Cerebellar nuclear complex (tissue), 1 donor: ENCODE data around the gene GNG13.
"Not testable (repeated sequence)": the region's sequence is repeated elsewhere in the genome, so short reads cannot be mapped to it uniquely, and the experiment has no call there.

Source experiments
- DNase-seq, 2 experiments: peaks; one replicate each; lab custom pipeline; 2025; lab: John Stamatoyannopoulos, UW

The GNG13 gene

GRCh38 chr16:799948-800833, at the start of gene GNG13:
Gene GNG13 (minus strand): TSS chr16:800734. CDS start chr16:799077, 1,657 bp downstream.
- no peak for DNase-seq

GRCh38 chr16:848510-849253, 48.1 kb upstream of the GNG13 start:
- DNase-seq, result no peak

DNA sequence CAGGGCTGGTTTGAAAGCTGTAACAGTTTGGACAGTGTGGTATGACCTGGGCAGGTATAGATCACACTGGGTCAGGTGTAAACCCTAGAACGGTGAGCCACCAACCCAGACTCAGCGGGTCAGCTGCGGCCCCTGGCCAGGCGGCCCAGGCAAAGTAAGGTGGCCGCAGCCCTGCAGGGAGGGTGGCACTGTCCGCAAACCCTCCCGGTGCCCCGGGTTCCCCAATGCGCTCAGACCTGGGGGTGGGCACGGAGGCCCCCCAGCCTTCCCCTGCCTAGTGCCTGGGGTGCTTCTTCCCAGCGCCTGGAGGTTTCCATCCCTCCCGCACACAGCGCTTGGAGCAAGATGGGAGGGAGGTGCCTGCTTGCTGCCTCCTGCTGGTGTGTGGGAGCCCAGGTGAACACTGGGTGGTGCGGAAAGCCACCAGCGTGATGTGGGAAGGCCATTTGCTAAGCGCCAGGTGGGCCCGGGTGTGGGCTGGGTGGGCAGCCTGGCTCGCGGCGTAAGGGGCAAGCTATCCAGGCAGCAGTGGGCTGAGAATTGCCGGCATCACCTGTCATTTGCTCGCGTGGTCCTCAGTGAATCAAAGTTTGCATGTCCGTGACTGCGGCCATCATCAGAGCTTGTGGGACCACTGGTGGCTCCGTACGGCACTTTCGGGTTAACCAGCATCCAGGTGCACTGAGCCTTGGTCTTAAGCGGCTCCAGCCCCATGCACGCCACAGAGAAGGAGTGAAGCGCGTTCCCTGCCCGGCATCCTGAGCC, 47.3 kb upstream of the GNG13 start:
- no peak for DNase-seq

- no peak for DNase-seq
Measured at GRCh38 chr16:847151-847550, 46.6 kb upstream of the GNG13 start.

DNA sequence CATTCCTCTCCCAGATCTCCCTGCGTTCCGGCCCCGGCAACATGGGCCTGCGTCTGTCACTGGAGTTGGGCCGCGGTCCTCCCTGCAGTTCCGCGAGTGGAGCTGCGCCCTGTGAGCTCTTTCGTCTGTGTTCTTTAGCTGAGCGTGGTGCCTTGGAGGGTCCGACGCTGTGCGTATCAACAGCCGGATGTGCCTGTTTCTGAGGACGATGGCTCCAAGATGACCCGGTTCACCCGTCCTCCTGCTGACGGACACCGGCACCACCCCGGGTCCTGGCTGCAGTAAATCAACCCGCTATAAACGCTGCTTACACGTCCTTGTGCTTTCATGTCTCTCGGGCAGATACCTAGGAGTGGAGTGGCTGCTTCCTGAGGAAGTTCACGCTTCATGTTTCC, 44.8 kb upstream of the GNG13 start:
- no peak for DNase-seq

DNA sequence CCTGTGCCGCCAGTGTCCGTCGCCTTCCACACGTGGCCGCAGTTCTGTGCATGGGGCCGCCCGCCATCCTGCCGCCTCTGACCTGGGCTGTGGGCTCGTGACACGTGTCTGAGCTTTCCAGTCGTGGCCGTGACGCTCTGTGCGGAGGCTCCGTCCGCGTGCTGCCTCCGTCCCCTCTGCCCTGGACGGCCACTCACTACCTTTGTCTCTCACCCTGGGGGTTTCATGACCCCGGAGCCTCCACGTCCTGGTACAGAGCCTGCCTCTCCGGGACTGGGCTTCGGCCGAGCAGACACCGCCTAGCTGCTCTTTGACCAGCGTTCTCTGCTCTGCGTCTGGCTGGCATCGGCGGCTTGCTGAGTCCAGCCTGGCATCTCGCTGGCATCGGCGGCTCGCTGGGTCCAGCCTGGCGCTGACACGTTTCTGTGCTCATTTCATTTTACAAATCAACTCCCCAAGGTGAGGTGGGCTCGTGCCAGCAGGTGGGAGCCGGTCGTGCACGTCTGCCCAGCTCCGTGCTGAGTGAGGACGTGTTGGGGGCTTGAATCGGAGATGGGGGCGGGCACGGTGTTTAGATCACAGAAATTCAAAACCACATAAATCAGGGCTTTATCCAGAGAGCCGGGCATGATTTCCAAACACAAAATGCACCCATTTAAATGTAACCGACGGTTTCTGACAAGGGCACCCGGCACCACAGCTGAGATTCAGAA, 44.3 kb upstream of the GNG13 start:
- no peak for DNase-seq

DNA sequence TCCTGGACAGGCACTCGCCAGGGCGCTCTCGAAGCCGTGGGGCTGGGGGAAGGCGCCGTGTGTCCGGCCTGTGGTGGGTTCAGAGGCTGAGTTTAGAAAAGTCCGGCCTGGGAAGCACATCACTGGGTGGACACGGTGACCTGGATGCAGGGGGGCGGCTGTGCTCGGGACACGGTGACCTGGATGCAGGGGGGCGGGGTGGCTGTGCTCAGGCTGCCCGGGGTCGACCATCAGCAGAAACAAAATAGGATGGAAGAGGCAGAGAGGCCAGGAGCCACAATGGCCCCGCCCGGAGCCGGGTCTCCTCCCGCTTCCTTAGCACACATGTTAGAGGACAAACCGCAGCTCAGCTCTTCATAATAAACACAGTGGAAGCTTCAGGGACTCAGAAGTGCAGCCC, 43.2 kb upstream of the GNG13 start:
- no peak for DNase-seq

DNA sequence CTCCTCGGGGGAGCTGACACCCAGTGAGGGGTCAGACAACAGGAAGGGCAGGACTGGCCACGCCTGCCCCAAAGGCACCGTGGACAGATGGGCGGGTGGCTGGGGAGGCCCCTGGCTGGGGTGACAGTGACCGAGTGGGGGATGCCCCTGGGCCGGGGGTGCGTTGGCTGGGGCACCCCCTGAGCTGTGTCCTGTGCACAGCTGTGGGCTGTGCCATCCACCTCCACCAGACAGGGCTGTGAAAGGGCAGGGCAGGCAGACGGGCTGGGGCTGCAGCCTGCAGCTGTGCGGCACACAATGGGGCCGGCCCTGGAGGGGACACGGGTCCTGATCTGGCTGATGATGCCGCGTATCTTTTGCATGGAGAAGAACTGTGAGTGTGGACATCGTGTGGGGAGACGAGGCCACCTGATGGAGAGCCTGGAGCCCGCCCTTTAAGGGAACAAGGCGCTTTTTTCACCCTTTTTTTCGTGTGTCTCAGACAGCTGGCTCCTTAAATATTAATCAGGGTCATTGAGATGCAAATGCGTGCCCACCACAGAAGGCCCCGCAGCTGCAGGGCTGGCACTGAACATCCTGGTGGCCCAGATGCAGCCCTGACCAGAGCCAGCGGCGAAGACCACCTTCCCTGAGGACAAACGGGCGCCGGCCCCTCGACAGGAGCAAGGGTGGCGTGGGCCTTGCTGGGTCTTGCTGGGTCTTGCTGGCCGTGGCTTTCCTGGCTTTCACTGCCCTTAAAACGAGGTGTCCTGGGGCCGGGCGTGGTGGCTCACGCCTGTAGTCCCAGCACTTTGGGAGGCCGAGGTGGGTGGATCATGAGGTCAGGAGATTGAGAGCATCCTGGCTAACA, 42.4 kb upstream of the GNG13 start:
- no peak for DNase-seq

DNA sequence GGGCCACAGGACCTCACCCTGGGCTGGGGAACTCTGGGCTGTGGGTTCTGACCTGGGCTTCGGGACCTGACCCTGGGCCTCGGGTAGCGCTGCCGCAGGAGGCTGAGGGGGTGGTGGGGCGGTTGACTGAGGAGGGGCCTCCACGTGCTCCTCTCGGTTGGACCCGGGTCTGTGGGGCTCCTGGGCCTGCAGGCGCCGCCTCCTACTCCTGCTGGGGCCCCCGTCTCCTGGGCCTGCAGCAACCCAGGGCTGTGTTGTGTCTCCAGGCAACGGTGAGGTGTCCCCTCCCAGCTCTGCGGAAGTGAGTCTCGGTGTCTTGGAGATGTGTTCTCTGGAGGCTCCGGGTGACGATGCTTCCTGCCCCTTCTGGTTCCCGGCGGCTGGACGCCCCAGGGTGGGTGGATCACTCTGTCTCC, 41.5 kb upstream of the GNG13 start:
- DNase-seq, result no peak

GRCh38 chr16:841455-842060, 41.0 kb upstream of the GNG13 start:
- no peak for DNase-seq

DNA sequence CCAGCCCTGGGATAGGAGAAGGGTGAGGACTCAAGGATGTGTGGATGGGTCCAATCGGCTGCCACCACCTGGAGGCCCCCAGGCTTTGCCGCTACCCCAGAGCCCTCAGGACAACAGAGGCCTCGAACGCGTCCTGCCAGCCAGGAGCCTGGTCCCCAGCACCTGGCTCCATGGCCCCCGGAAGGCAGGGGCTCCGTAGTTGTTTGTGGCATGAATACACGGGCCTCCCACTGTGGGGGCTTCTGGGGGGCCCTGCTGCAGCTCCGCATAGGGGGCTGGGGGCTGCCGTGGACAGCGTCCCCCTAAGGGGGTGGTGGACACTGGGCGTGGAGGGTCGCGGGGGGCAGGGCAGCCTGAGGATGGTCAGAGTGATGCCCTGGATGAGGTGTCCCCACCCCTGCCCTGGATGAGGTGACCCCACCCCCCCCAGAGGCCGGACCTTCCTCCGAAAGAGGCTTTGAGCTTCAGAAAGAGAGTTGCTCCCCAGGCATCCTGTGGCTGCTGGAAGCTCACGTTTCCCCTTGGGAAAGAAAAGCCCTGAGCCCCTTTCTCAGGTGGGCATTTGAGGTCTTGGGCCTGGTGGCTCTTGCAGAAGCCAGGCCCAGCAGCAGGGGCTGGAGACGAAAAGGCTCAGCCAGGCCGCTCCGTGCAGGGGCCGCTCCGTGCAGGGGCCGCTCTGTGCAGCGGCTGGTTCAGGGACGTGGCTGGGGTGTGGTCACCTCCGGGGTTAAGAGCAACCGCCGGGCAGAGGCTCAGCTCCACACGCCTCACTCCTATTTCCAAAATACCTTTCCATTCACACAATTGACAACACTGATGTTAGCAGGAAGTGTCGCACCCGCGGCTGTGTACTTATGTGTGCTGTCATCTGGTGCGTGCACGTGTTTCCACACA, 40.3 kb upstream of the GNG13 start:
- no peak for DNase-seq

- DNase-seq, result no peak
Measured at GRCh38 chr16:839643-840408, 39.3 kb upstream of the GNG13 start.

- DNase-seq, result no peak
Measured at GRCh38 chr16:838741-839140, 38.2 kb upstream of the GNG13 start.

DNA sequence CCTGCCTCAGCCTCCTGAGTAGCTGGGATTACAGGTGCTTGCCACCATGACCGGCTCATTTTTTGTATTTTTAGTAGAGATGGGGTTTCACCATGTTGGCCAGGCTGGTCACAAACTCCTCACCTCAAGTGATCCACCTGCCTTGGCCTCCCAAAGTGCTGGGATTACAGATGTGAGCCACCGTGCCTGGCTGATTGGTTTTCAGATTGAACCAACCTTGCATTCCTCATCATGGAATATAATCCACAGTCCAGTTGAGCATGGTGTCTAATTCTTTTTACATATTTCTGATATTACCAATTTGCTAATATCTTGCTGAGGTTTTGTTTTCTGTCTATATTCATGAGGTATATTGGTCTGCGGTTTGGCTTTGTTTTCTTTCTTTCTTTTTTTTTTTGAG, 36.3 kb upstream of the GNG13 start:
- not testable (repeated sequence) for DNase-seq

GRCh38 chr16:836221-836620, 35.7 kb upstream of the GNG13 start:
- no peak for DNase-seq

DNA sequence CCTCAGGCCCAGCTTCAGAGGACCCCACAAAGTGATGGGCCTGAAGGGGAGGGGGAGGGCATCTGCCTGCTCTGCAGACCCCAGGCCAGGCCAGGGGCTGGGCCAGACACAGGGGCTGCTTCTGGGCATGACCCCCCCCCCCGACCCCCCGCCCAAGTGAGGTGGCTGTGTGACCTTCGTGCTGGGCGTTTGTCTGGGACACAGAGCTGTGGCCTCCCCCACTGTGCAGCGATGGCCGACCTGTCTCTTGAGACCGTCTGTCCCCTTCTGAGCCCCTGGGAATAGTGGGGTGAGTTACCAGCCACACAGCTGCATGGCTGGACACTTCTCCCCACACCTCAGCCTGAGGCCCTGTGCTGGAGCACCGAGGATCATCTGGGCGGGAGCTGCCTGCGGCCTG, 34.8 kb upstream of the GNG13 start:
- DNase-seq, result no peak

DNA sequence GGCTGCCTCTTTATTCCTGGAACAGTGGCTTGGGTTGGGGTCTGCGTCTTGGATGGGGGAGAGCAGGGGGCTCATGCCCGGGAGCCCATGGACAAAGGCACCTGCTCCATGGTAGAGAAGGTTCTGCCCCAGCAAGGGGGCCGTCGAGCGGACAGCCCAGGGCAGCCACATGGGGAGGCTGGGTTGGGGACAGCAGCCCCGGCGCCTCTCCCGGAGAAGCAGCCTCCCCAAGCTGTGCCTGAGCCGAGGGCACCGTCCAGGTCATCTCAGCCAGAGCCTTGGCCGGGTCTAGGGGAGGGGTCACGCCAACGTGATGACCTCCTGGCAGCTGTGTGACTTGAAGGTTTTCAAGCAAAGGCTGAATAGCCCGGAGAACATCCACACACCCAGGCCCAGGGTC, 32.9 kb upstream of the GNG13 start:
- no peak for DNase-seq

- no peak for DNase-seq
Measured at GRCh38 chr16:832652-833336, 32.3 kb upstream of the GNG13 start.
